ENCODE results near the gene KPNA3.
"Not testable (repeated sequence)": the region's sequence is repeated elsewhere in the genome, so short reads cannot be mapped to it uniquely, and the experiment has no call there.

The KPNA3 gene

DNA sequence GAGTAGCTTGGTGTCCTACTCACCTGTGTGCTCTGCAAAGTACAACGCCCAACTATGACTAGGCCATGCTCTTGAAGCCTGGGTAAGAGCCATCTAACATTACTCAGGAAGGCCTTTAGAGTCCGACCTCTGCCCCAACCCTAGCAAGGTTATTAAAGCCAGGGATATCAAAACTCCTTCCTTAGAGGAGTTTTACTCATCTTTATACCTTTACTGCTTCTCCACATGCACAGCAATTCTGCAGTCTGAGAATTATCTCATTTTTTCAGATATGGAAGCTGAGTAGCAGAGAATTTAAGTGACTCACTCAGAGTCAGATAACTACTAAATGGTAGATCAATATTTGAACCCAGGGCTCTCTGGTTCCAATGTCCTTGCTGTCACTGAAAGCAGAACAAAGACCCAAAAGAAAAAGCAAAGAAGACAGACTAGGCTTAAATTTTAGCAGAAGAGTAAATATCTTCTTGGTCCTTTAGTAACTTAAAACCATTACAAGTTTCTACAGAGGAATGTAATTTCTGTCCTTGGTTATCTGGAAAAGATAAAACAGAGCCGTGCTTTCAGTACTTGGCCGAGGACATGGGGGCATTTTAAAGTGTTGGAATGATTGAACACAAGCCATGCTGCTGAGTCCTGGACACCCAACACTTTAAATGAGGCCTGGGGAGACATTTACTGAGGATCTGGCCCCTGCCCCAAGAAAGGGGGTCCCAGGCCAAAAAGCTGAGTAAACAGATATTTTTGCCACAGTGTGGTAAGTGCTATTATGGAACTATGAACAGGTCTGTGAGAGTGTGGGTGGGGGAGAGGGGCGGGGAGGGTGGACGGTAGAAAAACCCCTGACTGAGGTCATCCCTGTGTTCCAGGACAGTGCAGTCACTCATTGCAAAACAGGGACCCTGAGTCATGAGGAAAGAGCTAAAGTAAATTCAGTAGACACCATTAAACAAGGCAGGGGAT lies 18.4 kb upstream of the KPNA3 start:
- DNase-seq: no peak

- no peak for DNase-seq
Measured at GRCh38 chr13:49807681-49808080, 15.2 kb upstream of the KPNA3 start.

DNA sequence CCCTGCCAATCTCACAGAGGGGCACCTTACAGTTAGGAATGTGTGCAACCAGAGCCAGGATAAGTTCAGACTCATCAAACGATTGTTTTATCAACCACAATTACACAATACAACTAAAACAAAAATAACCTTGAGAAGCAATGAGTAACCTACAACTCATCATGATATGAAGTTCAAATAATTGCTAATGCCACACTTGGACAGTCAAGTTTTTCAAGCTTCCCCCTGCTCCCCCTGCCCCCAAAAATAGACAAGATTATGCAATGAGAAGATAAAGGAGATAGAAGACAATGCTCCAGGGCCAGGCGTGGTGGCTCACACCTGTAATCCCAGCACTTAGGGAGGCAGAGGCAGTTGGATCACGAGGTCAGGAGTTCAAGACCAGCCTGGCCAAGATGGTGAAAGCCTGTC lies 13.6 kb upstream of the KPNA3 start:
- no peak for DNase-seq

DNA sequence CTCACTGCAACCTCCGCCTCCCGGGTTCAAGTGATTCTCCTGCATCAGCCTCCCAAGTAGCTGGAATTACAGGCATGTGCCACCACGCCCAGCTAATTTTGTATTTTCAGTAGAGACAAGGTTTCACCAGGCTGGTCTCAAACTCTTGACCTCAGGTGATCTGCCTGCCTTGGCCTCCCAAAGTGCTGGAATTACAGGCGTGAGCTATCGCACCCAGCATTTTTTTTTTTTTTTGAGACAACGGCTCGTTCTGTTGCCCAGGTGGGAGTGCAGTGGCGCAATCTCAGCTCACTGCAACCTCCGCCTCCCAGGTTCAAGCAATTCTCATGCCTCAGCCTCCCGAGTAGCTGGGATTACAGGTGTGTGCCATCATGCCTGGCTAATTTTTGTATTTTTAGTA lies 10.6 kb upstream of the KPNA3 start:
- not testable (repeated sequence) for DNase-seq

GRCh38 chr13:49802426-49802825 lies 9.9 kb upstream of the KPNA3 start:
- no peak for DNase-seq

DNA sequence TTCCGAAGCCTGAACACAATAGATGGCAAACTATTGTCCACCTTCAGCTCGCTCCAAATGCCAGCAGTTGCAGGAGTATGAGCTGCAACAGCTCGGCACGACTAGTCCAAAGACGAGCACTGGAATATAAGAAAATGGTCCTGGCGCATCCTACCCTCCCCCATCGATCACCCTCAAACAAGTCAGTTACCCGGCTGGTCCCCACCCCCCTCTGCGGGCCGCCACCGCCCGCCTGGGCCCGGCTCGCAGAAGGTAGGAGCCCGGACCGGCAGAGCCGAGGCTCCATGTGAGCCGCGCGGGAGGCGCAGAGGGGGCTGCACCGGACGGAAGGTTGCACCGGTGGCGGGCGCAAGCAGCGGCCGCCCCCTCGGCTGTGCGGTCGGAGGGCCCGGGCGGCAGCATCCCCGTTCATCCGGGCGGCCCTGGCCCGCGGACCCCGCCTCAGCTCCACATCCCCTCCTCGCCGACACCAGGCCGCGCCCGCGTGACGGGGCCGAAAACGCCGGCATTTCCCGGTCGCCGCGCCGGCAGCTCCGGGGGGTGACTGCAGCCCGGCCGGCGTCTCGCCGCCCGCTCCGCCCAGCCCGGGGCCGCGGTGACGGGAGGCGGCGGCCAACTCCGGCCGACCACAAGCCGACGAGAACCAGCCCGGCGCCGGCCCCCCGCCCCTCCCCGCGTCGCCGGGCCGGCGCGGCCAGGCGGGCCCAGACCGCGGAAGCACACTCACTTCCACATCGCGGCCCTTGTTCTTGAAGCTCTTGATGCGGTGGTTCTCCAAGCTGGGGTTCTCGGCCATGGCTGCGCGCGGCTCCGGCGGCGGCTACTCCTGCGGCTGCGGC lies 552 bp downstream of the KPNA3 start:
- peak in 52 of 58 donors; percentile 5 to 71 (median 44) for DNase-seq

DNA sequence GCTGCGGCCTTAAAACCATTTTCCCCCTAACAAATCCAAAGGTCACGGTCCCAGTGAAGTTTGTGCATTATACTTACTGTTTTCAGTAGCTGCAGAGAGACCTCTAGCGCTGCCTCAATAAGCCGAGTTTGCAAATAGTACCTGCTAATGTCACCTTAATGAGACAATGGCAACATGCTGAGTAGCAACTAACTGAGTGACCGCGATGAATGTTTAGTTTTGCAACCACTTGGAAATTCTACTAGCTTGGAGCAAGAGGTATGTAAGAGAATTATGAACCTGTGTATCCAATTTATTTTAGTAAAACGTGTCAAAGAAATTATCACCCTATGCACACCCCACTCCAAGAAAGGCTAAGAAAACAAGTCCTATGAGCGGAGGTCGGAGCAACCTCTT lies 1.2 kb downstream of the KPNA3 start:
- DNase-seq: peak in 4 of 58 donors; percentile 1 to 28 (median 12)

GRCh38 chr13:49789968-49790367 lies 2.5 kb downstream of the KPNA3 start:
- DNase-seq: no peak

GRCh38 chr13:49786401-49787008 lies 6.0 kb downstream of the KPNA3 start:
- DNase-seq: no peak

DNA sequence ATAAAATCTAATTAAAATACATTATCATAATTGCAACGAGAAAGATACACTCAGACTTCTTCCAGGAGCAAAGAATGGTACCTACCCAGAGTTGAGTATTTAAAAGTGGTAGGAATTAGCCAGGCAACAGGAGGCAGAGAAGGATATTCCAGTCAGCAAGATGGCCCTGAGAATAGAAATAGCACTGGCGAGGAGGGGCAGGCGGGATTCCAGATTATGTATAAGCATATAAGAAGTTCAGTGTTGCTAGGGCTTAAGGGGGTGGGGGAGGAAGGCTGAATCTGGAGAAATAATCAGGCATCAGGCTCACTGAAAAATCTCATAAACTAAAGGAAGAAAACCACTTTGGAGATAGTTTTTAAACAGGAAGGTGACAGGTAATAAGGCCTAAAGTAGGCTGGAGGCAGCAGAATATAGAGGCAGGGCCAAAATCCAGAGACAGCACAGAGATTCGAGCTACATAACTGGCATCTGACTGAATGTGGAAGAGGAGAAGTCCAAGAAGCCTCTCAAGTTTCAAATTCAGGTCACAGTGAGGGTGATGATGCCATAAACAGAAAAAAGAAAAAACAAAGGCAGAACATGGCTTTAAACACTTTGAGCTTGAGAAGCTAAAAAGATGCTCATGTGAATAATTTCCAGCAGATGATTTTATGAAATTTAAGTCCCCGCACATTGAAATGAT lies 7.5 kb downstream of the KPNA3 start:
- no peak for DNase-seq

DNA sequence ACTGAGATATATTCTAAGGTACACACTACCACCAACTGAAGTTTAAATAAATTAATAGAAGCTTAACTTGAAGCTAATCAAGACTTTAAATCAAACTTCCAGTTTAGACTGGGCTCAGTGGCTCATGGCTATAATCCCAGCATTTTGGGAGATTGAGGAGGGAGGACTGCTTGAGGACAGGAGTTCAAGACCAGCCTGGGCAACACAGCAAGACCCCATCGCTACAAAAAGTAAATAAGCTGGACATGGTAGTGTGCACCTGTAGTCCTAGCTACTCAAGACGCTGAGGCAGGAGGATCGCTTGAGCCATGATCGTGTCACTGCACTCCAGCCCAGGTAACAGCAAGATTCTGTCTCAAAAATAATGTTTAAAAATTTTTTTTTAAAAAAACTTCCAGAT lies 8.6 kb downstream of the KPNA3 start:
- DNase-seq: no peak

DNA sequence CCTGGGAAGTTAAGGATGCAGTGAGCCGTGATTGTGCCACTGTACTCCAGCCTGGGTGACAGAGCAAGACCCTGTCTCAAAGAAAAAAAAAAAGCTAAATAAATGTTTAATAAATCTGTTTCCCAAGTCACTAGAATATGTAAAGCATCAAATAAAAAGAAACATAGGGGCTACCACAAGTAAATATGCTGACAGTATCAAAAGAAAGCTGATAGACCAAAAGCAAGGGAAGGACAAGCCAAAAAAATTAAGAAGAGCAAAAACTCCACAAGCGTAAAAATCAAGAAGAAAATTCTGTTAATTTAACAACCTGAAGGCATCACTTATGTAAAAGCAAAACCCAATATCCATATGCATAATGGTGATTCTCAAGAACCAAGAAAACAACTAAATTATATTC lies 9.7 kb downstream of the KPNA3 start:
- no peak for DNase-seq

GRCh38 chr13:49781806-49782205 lies 10.7 kb downstream of the KPNA3 start:
- DNase-seq: no peak

DNA sequence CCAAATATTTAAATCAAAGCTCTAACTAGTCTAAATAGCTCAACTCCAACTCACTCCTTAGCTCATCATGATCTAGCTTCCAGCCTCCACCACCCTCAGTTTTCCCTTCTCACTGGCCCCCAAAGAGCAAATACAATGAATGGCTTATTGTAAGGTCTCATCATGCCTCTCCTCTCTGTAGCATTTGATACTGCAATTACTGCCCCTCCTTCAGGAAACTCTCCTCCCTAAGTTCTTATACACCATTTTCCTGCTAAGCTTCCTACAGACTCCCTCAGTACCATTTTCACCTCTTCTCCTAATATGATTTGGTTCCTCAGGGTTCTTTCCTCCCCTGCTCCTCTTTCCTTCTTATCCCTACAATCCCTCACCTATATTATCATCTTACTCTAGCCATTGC lies 12.8 kb downstream of the KPNA3 start:
- DNase-seq: no peak

- DNase-seq: no peak
Measured at GRCh38 chr13:49777746-49778614, 14.5 kb downstream of the KPNA3 start.

- DNase-seq: no peak
Measured at GRCh38 chr13:49776871-49777270, 15.6 kb downstream of the KPNA3 start.

- no peak for DNase-seq
Measured at GRCh38 chr13:49774376-49775005, 18.0 kb downstream of the KPNA3 start.

GRCh38 chr13:49772828-49773227 lies 19.7 kb downstream of the KPNA3 start:
- DNase-seq: no peak

DNA sequence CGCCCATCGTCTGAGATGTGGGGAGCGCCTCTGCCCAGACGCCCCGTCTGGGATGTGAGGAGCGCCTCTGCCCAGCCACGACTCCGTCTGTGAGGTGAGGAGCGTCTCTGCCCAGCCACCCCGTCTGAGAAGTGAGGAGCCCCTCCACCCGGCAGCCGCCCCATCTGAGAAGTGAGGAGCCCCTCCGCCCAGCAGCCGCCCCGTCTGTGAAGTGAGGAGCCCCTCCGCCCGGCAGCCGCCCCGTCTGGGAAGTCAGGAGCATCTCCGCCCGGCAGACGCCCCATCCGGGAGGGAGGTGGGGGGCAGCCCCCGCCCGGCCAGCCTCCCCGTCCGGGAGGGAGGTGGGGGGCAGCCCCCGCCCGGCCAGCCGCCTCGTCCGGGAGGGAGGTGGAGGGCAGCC lies 30.7 kb downstream of the KPNA3 start:
- DNase-seq: not testable (repeated sequence)

GRCh38 chr13:49760558-49760957 lies 31.9 kb downstream of the KPNA3 start:
- DNase-seq: no peak

Data from anterior cingulate cortex (tissue), 58 donors.